Kidney tubule cell (primary cell): ENCODE data around the gene RRP15.

ENCODE experiments used
- DNase-seq: peaks from one replicate; pipeline ENCODE4 v3.0.0-alpha.2; 2018; ENCODE audit warnings: low spot score

The RRP15 gene

GRCh38 chr1:218362418-218363076, 77.5 kb downstream of the RRP15 start:
- DNase-seq: no peak

GRCh38 chr1:218363141-218363540, 78.0 kb downstream of the RRP15 start:
- no peak for DNase-seq

- DNase-seq: no peak
These were observed 79.1 kb downstream of the RRP15 start for GRCh38 chr1:218364028-218364710.

GRCh38 chr1:218365226-218365999, 80.3 kb downstream of the RRP15 start:
- DNase-seq: no peak

- peak; percentile 63 for DNase-seq
These were observed 81.4 kb downstream of the RRP15 start for GRCh38 chr1:218366322-218367052.

- DNase-seq: peak; percentile 86
These were observed 82.0 kb downstream of the RRP15 start for GRCh38 chr1:218367118-218367517.

GRCh38 chr1:218368686-218369085, 83.6 kb downstream of the RRP15 start:
- no peak for DNase-seq

GRCh38 chr1:218369688-218370511, 84.8 kb downstream of the RRP15 start:
- DNase-seq: peak; percentile 52

GRCh38 chr1:218371927-218372672, 87.0 kb downstream of the RRP15 start:
- peak; percentile 45 for DNase-seq

GRCh38 chr1:218374401-218375353, 89.6 kb downstream of the RRP15 start:
- peak; percentile 61 for DNase-seq

- DNase-seq: peak; percentile 81
These were observed 91.6 kb downstream of the RRP15 start for GRCh38 chr1:218376722-218377121.

GRCh38 chr1:218377143-218377660, 92.1 kb downstream of the RRP15 start:
- DNase-seq: peak; percentile 95

- peak; percentile 95 for DNase-seq
These were observed 95.3 kb downstream of the RRP15 start for GRCh38 chr1:218380125-218380977.

- DNase-seq: peak; percentile 71
These were observed 97.2 kb downstream of the RRP15 start for GRCh38 chr1:218382261-218382660.

GRCh38 chr1:218383051-218383450, 98.0 kb downstream of the RRP15 start:
- no peak for DNase-seq

- DNase-seq: no peak
These were observed 98.6 kb downstream of the RRP15 start for GRCh38 chr1:218383681-218384080.

GRCh38 chr1:218384581-218384993, 99.5 kb downstream of the RRP15 start:
- DNase-seq: peak; percentile 52
